GM19240 (cell line): ENCODE data around the gene ATP5PD.
"Not testable (repeated sequence)": the region's sequence is repeated elsewhere in the genome, so short reads cannot be mapped to it uniquely, and the experiment has no call there.

ENCODE experiments used
- DNase-seq: peaks from one replicate; pipeline ENCODE4 v3.0.0; 2011; ENCODE audit warnings: low spot score; ENCODE audit not compliant: insufficient read length

Gene ATP5PD

DNA sequence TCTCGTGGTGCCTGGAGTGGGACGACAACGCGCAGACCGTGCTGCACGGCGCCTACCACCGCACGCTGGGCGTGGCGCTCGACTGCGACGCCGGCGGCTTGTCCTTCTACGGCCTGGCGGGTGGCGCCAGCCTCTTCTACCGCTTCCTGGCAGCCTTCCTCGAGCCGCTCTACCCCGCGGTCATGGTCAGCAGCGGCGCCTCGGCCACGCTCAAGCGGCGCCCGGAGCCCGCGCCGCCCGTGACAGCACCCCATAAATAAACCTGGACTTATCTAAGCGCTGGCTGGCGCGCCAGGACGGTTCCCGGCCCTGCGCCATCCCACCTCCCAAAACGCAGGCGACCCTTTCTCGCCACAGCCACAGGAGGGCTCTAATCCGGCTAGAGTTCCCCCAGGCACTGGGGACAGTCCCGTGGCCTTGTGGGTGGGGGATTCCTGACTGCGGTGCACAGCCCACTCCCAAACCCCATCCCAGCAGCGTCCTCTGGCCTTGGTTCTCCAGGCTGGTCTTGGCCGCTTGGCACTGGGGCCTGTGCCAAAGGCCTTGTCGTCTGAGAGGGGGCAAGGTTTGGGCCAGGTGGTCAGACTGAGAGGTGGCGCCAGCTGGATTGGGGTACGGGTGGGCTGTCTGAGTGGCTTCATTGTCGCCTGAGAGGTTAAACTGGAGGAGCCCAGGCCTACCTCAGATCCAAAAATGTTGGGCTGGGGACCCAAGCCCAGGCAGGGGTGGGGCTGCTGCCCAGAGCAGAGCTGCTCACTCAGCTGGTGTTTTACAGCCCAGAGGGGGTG, 30.9 kb upstream of the ATP5PD start:
- no peak for DNase-seq

DNA sequence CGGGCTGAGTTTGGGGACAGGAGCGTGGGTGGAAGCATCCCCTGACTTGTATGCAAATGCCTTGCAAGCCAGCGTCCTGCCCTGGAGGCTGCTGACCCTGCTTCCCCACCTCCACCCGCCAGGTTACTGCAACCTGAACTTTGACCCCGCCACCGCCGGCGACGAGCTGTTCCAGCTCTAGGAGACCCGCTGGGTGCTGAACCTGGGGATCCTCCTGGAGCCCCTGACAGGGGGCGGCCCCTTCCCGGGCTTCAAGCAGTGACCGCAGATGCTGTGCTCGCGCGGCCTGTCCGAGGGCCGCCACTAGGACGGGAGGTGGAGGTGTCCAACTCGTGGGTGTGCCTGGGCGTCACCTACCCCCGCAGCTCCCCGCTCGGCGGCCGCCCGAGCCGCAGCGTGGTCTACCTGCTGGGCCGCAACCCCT, 30.3 kb upstream of the ATP5PD start:
- no peak for DNase-seq

DNA sequence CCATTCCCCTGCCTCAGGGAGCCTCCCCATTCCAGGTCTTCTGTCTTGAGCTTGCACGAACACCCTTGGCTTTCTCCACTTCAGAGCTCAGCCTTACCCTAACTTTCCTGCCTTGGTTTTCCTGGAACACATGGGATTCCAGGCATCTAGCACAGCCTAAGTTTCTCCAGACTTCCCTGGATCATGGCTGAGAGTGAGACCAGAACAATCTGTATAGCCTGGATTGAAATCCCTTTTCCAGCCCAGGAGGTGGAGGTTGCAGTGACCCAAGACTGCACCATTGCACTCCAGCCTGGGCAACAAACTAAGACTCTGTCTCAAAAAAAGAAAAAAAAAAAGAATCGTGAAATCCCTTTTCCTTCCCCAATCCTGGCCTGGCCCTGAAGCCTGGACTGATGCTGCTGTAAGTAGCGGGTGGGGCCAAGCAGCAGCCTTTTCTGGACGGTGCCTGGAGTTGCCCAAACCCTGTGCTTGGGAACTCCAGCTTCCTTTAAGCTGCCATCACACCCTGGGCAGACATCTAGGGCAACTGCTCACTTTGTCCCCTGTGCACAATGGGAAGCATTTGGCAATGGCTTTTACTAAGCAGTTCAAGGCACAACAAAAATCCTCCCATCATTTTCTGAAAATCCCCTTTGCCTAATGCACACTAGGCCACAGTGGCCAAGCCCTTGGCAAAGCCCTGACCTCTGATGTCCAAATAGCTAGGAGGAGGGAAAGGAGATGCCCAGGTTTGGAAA, 29.0 kb upstream of the ATP5PD start:
- DNase-seq = no peak

DNA sequence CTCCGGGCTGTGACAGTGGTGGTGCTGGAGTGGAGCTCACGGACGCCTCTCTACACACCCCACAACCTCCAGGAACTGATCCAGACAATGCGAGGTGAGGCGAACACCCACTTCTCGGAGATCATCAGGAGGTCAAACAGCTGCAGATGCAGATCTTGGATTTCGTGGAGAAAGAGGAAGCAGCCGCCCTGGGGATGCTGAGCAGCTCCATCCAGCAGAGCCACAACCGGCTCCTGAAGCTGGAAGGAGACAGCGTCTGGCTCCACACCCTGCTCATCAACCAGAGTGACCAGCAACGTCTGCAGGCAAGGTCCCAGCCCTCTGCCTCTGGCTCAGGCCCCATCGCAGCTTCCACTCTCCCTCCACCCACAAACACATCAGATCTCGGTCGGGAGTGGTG, 27.8 kb upstream of the ATP5PD start:
- DNase-seq = no peak

DNA sequence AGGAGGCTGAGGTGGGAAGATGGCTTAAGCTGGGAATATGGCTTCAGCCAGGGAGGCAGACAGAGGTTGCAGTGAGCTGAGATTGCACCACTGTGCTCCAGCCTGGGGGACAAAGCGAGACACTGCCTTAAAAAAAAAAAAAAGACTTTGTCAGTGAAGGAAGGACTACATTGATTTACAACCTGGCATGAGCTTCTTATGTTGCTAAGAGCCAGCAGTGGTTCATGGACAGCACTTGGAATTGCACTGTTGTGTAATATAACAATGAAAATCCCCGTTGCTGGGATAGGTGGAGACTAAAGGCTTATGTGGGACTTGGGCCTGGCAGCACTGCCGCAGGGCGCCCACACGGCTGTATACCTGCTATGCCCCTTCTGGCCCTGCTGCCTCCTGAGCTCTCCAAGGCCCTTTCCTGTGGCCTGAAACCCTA, 26.9 kb upstream of the ATP5PD start:
- no peak for DNase-seq

DNA sequence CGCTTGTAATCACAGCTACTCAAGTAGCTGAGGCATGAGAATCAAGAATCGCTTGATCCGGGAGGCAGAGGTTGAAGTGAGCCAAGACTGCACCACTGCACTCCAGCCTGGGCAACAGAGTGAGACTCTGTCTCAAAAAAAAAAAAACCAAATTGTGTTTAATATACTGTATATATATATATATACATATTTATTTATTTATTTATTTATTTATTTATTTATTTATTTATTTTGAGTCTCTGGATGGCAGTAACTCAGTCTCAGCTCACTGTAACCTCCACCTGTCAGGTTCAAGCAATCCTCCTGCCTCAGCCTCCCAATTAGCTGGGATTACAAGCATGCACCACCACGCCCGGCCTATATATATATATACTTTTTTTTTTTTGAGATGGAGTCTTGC, 26.1 kb upstream of the ATP5PD start:
- not testable (repeated sequence) for DNase-seq

DNA sequence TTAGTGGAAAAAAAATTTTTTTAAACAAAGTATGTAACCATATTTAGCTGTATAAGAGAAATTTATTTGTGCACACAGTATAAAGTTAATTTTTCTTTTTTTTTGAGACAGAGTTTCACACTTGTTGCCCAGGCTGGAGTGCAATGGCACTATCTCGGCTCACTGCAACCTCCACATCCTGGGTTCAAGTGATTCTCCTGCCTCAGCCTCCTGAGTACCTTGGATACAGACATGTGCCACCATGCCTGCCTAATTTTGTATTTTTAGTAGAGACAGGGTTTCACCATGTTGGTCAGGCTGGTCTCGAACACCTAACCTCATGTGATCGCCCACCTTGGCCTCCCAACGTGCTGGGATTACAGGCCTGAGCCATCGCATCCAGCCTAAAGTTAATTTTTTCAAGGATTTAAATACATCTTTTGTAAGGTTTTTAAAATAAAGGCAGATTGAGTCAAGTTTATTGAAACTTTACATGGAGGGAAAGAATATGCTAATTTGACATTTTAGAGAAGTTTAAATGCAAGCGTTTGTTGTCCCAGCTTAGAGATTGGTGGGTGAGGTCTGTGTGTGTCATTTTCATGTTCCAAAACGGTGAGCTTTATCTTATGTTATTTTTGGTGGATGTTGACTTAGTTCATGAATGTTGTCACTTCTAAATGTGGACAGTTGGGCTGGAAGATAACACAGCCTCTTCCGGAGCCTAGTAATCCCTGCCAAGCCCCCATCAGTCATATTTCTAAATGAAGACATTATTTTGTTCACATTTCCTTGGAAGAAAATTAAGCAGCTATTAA, 24.9 kb upstream of the ATP5PD start:
- not testable (repeated sequence) for DNase-seq

DNA sequence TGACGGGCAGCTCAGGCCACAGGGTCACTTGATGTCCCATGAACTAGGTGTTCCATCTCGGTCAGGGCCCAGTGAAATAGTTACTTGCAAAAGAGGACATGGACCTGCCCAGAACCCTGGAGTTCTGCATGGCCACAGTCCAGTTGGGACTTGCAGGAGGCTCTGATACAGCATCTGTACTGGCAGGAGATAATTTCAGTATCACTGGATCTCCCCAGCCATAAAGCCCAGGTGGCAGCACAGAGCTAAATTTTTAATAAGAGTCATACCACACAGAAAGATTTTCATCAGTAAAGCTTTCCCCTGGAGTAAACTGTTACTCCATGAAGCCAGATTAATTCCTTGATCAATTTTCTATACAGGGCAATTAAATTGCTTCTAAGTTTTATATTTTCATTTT, 23.0 kb upstream of the ATP5PD start:
- no peak for DNase-seq

DNA sequence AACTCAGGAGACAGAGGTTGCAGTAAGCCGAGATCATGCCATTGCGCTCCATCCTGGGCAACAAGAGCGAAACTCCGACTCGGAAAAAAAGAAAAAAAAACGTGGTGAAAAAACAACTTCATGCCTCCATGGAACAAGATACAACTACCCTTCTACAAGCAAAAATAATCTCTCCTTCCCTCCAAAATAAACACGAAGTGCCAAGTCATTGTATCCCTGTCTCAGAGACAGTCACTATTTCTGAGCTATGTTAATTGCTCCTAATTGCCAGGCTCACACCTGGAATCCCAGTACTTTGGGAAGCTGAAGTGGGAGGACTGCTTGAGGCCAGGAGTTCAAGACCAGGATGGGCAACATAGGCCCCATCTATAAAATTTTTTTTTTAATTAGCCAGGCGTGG, 22.0 kb upstream of the ATP5PD start:
- no peak for DNase-seq

DNA sequence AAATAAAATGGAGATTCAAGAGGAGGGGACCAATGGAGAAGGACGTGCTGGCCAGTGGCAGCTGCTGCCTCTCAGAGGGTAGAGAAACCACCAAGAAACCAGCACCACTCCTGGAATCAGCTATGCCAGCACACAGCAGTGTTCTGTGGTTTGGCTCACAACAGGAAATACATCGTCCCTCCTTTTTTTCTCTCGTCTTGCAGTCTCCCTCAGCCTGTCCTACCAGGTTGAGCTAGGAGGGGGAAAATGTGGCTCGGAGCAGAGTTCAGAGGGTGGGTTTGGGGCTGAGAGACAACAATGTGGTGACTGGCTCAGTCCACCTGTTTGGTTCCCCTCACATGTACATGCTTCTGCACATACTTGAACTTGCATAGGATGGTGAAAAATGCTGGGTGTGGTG, 21.1 kb upstream of the ATP5PD start:
- no peak for DNase-seq

DNA sequence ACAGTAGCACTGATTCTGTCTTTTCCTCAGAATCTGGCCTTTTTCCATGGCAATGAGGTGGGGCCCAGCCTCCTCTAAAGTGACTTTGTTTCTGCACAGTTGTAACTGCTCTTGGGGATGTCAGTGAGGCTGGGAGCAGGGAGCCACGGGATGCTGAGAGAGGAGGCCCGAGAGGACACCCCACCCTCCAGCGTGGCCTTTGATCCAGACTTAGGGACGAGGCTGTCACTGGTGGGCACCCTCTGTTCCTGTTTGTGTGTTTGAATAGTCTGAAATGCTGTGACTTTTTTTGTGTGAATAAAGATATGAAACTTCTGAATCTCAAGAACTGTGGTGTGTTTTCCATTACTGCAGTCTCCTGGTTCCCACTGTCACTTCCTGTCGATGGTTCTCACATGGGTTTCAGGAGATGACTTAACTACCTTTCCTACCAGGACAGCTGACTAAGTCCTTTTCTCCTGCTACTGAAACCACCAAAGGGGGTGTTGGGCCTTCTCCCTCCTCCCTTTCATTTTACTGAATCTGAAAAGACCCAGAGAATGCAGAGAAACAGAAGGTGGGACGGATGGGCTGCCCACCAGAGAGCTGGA, 18.9 kb upstream of the ATP5PD start:
- DNase-seq = no peak

DNA sequence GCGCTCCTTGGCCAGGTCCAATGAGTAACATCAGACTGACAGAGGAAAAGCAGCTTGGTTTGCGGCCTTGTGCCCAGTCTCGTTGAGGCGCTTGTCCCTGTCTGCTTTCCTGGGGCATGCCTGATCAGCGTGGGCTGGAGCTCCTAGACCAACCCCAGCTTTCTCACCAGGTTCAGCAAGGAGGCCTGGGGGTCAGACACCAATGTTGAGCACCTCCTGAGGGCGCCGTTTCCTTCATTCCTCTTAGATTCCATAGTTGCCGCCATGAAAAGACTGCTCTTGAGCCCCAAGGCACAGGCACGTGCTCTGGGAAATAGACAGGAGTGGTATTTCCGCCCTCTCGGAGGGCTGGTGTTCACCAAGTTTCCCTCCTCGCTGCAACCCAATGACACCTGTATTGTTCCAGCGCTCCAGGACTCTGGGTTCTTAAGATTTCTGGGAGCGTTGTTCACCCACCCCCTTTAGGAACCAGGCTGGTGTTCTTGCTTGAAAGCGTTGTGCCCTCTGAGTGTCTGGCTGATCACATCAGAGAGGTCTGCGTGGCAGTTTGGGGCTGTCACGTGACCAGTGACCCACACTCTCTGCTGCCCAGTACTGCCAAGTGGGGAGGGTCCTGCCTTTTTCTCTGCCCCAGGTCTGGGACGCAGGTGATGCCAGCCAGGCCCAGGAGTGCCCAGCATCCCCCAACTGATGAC, 18.2 kb upstream of the ATP5PD start:
- DNase-seq = no peak

DNA sequence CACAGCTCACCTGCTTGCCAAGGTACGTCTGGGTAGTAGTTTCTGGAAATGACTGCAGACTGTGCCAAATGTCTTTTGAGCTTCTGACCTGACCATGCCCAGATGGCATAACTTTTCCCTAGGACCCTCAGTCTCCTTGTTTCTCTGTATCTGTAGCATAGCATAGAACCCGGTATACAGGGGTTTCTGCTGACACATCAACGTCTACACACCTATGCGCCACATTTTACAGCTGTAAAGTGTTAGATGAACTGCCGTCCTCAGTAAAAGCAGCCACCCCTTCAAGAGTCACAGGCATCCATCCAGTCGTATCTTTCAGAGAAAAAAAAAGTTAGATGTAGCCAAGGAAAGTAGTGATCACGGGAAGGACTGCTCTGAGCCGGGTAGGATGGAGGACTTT, 17.7 kb upstream of the ATP5PD start:
- no peak for DNase-seq

DNA sequence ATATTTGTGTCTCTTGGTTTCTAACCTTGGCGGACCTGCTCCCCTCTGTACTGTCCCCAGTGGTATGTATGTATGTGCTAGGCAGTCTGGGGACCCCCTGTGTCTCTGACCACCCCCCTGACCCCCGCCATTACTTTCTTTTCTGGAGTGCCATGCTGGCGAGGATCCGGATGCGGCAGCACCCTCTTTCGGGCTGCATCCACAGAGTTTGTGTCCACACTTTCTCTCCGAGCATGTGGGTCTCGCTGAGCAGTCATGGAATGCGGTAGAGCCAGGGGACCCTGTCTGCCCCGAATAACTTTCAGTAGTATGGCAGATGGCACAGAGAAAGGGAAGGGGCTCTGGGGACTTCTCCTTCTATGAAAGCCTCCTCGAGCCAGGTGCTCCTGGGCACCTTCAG, 17.3 kb upstream of the ATP5PD start:
- no peak for DNase-seq

DNA sequence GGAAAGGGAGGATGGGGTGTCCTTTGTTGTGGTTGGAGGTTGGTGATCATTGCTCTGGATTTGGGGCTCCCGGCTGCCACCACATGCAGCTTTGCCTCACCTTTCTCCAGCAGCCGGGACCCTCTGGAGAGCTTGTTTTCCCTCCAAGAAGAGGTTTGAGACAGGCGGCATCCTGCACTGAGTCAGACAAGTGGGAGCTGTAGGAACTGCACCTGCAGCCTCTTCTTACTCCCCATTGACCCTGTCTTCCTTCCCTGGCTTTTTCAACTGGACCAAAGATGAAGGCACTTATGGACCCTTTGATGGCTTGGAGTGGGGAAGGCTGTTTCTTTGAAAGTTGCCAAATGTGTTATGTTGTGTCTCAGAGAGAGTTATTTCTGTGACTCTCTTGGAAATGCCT, 16.9 kb upstream of the ATP5PD start:
- no peak for DNase-seq

DNA sequence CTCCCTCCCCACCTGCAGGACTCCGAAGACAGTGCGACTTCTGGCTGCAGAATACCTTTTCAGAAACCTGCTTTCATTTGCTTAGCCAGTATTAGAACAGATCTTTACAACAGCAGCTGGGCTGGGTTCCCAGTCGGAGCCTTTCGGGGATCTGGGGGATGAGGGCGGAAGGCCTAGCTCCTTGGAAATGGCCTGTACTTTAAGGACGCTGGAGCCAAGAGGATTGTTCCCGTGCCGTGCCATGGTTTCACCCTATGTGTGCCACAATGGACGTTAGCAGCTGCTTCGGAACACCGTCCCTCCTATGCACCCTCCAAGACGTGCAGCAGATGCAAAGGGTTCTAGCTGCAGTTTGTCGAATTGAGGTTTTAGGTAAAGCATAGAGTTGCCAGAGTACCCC, 16.4 kb upstream of the ATP5PD start:
- no peak for DNase-seq

DNA sequence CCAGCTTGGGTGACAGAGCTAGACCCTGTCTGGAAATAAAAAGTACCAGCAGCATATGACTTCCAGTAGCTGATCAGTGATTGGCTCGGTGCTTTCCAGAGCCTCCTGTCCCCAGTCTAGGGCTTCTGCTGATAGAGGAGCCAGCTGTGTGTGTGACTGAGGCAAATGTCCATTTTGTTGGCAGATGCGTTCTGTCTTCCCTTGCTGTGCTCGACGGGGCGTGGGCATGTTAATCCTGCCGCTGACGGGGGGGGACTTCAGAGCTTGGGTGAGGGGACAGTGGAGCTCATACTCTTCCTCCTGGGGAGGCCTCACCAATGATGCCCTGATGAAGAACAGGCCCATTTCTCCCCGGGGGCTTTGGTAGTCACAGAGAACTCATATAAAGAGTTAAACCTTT, 14.8 kb upstream of the ATP5PD start:
- DNase-seq = no peak

DNA sequence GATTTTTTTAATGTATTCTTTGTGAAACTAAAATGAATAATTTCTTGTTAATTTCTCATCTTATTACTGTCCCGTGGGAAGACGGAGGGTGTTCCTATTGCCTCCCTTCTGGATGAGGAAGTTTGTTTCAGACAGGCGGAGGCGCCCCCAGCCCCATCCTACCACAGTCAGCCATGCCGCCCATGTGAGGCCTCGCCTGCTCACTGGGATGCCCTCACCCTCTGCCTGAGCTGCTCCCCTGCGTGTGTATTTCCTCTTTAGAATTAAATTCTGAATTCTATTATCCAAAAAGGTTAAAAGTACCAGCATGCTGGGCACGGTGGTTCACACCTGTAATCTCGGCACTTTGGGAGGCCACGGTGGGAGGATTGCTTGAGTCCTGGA, 14.3 kb upstream of the ATP5PD start:
- no peak for DNase-seq

DNA sequence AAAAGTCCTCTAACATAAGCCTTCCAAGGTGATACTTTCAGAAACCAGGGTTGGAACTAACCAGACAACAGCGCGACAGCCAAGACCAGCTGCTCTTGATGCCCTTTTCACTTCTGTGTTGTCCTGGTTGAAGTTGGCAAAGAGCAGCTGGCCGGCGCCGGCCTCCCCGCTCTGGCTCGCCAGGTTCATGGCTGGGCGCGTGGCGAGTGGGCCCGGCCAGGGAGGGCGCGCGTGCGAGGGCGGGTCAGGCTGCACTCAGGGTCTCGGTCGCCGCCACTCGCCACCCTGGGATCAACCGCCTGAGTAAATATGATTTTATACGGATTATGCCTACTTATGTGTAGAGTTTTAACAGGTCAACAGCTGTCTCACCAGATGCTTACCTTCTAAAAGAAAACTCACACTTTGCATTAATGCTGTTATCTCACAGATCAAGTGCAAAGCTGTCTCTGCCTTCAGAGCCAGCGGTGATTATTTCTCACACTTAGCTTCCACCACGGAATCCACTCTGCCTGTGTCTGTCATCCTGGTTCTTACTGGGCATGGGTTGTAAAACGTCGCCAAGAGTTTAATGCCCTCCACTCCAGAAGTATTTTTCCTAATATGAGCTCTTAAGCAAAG, 13.8 kb upstream of the ATP5PD start:
- no peak for DNase-seq
